ENCODE measurements around the gene ZNF850. TPM values are rescaled to one million over a fixed set of nuclear protein-coding genes. Genes with fewer than 3 reads are reported as not detected.
A peak's percentile ranks its signal among the peaks of the same experiment; 100 is the strongest.

Gene ZNF850
- total and polyA plus RNA-seq, 2 of the 8 experiments (the other 6 are each of a cell fraction or from before 2014, with no cell fraction given), result 6.7 to 21.2 TPM

DNA sequence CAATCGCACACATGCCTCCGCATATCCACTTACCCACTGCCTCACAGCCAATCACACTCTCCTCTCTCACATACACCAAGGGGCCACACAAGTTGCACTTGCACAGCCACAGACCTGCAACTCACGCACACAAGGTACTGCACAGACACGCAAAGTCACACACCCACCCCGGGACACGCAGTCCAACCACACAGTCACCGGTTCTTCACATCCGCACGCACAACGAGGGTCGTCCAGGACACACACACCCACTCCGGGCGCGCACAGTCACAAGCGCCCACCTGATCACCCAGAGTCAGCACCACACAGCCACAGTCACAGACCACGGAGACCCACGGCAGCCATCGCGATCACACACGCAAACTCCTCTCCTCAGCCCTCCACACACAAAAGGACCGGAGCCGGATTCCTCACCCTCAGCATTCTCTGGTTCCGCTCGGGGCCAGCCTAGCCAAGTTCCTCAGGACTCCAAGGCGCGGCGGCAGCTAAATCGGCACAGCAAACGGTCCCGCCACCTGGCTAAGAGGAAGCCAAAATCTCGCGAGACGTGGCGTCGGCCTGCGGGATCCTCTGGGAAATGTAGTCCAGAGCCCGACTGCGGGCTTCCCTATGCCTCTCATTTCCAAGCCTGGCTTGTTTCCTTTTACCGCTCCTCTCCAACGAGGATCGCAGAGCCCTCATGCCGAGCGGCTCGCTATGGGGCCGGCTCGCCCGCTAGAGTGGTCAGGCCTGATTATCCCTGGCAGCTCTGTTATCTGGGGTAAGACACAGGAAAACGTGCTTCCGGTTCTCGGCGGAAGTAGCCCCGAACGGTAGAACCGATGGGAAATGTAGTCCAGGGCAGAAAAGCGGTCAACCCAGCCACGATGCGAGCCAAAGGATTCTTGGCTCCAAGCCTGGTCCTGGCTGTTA lies at the start of gene ZNF850 (continued):
- TF ChIP-seq SIX5 (IDR thresholded peaks at IDR 0.05; ENCODE audit: low read depth, low read length), result peak; percentile 62
- TF ChIP-seq, protein P1, sequence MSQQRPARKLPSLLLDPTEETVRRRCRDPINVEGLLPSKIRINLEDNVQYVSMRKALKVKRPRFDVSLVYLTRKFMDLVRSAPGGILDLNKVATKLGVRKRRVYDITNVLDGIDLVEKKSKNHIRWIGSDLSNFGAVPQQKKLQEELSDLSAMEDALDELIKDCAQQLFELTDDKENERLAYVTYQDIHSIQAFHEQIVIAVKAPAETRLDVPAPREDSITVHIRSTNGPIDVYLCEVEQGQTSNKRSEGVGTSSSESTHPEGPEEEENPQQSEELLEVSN (IDR thresholded peaks at IDR 0.05), result no peak; the same call in 1 of the 2 replicates

Measured in H1 (cell line).